T-helper 1 cell (primary cell): ENCODE data around the gene LPA.
"Not testable (repeated sequence)": the region's sequence is repeated elsewhere in the genome, so short reads cannot be mapped to it uniquely, and the experiment has no call there.

ENCODE experiments used
- DNase-seq, 5 donors: peaks; one replicate each; pipeline ENCODE4 v3.0.0-alpha.2; 2012 to 2020

LPA gene

DNA sequence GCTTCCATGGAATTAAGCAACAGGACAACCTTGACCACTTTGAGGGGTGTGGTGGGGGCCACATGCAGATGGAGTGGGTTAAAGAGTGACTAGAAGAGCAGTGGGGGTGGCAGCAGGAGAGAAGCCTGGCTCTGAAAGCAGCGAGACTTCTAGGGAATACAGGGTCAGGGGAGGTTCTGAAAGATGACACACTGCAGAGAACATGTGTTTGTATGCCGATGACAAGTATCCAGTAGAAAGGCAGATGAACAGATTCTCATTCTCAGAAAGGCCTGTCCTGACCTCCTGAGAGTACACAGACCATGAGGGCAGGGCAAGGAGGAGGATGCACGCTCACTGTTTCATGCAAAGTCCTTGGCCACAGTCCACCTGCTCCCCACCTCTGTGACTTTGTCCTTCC, 2.9 kb downstream of the LPA start:
- no peak for DNase-seq

DNA sequence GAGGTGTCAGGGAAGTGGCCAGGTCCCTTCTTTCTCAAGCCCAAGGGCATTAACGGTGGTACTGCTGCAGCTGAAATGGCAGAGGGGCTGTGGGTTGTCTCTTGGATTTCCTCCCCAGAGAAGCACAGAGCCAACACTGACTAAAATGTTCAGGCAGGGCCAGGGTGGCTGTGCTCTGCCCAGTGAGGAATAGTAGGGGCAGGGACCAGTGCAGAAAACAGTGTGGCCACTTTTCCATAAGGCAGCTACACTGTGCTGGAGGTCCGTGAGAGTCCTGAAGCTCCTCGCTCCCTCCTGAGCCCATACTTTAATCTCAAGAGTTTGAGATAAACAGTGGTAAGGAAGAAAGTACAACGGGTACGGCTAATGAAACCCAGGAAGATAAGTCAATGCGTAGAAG, 4.5 kb downstream of the LPA start:
- no peak for DNase-seq

DNA sequence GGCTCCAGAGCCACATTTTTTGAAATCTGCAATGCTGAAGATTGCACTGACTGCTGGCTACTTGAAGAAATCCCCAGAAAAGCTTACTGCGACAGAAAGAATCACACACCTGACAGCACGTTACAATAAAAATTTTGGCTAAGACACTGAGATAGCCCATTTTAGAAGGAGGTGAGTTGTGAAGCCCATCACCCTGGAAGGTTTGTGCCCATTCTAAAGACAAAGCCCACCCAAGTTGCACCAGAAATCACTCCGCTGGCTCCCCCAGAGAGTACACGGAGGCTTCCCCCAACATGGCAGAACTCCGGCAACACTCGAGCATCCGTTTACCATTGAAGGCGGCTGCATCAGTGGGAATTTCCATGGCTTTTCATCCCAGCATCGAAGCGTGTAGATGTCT, 29.4 kb downstream of the LPA start:
- DNase-seq, result peak in 3 of 5 donors; percentile 18 to 29 (median 27)

DNA sequence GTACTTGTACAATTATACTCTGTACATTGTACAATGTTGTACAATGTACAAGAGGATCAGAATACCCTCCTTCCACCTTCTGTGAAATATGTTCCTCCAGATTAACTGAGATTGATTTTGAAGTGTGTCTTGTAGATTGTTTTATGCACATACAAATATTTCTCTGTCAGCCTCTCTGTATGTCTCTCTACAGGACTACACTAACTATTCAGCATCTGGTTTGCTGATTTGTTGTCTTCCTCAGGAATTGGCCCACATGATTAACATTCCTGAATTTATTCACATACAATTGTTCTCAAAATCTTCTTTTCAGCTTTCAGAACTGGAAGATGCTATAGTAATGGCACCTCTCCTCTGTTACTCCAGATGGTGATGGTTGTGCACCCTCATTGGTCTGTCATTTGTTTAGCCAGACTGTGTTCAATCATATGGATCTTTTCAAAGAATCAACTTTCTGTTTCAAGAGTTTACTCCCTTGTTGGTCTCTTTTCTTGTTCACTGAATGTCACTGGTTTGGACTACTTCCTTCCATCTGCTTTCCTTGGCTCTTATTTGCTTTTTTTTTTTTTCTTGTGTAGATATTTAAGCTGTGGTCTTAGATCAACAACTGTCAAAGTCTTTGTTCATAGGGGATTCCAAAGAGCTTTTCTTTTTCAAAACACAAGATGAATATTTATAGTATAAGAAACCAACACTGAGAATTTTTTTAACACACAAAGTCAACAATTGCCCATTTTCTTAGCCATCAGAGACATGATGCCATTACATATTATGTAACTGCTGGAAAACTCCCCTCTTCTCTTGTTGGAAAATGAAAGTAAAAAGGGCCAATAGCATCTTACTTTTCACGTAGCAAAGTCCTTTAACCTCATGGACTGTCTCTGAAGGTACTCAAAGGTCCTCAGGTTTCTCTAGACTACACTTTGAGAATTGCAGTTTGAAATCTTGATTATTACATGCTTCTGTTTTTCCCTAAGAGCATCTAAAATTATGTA, 67.9 kb downstream of the LPA start:
- DNase-seq, result no peak

DNA sequence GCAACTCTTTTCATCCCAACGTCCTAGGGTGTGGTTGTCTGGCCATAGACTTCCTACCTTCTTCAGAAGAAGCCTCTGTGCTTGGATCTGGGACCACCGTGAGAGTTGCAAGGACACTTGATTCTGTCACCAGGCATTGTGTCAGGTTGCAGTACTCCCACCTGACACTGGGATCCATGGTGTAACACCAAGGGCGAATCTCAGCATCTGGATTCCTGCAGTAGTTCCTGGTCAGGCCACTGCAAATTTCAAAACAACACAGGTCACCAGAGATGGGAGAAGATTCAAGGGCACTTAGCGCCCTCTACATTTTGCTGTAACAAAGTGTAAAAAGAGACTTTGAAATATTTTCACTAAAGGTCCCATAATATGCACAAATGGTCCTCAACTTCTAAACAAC, 68.8 kb downstream of the LPA start:
- DNase-seq, result not testable (repeated sequence)

DNA sequence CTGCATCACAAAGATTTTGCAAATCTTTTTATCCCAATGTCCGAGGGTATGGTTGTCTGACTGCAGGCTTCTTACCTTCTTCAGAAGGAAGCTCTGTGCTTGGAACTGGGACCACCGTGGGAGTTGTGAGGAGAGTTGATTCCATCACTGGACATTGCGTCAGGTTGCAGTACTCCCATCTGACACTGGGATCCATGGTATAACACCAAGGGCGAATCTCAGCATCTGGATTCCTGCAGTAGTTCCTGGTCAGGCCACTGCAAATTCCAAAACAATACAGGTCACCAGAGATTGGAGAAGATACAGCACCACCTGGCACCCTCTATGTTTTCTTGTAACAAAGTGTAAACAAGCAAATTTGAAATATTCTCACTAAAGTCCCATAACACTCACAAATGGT, 77.7 kb downstream of the LPA start:
- DNase-seq, result no peak

DNA sequence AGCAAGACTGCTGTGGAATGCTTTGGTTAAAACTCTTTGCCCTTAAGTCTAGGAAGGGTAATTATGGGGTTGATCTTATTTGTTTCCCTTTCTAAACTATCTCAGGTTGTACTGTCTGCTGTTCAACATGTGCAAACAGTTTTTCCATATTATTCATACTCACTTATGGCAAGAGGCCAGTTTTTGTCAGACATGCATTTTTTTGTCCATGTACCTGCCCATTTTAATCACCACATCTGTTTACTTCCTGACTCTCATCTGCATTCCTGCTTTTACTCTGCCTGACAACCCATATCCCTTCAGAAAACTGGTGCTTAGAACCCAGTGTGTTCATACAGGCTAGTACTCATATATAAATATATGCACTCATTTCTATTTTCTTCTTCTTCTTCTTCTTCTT, 80.3 kb downstream of the LPA start:
- no peak for DNase-seq

DNA sequence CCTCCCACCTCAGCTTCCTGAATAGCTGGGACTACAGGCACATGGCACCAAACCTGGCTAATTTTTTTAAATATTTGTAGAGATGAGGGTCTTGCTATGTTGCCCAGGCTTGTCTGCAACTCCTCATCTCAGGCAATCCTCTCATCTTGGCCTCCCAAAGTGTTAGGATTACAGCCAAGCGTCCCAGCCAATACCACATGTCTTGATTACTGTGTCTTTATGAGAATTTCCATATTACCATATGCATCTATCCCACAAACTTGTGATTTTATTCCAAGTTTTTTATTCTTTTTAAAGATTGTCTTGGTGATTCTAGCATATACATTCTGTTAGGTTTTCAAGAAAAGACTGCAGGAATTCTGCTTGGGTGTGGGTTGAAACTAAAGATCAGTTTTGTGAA, 82.7 kb downstream of the LPA start:
- DNase-seq, result no peak

DNA sequence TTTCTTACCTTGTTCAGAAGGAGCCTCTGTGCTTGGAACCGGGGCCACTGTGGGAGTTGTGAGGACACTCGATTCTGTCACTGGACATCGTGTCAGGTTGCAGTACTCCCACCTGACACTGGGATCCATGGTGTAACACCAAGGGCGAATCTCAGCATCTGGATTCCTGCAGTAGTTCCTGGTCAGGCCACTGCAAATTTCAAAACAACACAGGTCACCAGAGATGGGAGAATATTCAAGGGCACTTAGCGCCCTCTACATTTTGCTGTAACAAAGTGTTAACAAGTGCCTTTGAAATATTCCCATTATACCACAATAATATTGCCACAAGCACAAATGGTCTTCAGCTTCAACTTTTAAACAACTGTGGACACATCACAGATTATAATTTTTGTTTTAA, 85.6 kb downstream of the LPA start:
- not testable (repeated sequence) for DNase-seq

DNA sequence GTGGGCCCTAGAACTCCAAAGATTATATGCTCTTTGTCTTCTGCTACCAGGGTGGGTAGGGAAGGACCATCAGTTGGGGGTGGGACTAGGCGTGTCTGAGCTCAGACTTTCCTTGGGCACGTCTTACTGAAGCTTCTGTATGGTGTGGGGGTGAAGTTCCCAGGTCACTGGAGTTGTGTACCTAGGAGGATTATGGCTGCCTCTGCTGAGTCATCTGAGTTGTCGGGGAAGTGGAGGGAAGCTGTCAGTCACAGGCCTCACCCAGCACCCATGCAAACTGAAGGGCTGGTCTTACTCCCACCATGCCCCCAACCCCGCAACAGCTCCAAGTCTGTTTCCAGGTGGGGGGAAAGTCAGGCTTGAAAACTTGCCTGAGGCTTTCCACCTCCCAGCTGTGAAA, 90.1 kb downstream of the LPA start:
- no peak for DNase-seq

DNA sequence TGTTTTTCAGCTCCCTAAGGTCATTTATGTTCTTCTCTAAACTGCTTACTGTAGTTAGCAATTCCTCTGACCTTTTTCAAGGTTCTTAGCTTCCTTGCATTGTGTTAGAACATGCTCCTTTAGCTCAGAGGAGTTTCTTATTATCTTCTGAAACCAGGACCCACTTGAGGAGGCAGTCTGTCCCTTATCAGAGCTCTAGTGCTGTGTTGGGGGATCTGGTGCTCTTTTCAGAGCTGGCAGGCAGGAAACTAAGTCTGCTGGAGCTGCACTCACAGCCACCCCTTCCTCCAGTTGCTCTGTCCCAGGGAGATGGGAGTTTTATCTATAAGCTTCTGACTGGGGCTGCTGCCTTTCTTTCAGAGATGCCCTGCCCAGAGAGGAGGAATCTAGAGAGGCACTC, 92.9 kb downstream of the LPA start:
- not testable (repeated sequence) for DNase-seq

DNA sequence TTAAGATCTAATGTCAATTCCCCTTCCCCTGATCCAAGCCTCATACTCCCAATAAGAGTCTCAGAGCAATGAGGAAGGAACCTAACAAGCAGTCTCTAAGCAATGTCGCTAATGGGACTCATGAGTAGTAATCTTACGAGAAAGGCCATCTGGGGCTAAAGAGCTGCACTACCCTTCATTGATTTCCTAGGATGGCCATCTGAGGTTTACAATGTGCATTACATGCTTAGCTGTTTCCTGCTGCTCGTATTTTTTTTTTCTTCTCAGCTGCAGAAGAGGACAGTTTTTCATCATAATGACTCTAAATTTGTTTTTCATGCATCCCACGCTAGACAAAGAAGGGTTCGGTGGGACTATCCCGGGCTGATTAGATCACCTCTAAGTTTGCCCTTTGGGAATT, 119.3 kb downstream of the LPA start:
- DNase-seq, result no peak

DNA sequence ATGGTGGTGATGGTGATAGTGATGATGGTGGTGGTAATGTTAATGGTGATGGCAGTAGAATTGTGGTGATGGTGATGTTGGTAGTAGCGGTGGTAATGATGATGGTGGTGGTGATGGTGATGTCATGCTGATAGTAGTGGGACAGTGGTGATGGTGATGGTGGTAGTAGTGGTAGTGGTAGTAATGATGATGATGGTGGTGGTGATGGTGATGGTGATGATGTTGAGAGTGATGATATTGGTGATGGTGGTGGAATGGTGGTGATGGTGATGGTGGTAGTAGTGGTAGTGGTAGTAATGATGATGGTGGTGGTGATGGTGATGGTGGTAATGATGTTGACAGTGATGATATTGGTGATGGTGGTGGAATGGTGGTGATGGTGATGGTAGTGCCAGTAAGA, 128.8 kb downstream of the LPA start:
- no peak for DNase-seq

DNA sequence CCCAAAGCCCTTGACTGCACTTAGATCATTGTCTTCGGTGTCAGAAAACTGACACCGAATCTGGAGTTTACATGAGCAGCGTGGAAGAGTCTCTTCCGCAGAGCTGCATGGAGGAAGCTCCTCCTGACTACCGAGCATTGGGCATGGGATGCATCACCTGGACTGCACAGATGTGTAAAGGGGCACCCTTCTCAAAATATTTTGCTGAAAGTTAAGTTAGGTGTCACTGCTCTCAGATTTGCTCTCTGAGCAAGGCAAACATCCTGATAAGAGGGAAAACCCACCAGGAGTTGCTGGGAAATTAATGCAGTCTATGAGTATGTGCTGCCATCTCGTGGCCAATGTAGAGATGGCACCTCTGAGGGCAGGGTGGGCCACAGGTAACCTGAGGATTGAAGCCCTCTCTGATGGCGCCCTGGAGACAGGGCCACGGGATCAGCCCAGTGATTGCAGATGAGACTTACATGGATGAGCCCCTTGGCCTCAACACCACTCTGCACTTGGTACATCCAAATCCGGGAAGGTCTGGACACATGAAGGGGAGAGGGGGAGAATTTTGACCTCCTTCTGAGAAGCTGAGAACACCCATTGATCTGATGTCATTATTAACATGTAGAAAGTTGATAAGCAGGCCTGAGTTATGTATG, 129.9 kb downstream of the LPA start:
- DNase-seq, result peak; percentile 19 to 45 (median 30)

DNA sequence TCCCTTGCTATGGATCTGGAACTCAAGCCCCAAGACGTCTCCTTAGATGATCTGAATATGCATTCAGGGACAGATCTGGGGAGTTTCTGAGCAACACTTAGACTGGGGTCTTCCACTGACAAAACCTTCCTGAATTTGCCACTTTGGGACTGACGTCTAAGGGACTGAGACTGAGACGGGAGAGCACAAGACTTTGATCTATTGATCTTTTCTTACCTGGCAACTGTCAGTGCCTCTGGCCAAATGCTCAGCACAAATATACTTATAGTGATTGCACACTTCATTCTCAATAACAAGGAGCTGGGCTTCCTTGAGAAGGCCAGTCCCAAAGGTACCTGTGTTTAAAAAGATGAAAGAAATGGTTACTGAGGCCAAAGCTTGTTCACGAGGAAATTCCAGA, 131.8 kb downstream of the LPA start:
- DNase-seq, result no peak

DNA sequence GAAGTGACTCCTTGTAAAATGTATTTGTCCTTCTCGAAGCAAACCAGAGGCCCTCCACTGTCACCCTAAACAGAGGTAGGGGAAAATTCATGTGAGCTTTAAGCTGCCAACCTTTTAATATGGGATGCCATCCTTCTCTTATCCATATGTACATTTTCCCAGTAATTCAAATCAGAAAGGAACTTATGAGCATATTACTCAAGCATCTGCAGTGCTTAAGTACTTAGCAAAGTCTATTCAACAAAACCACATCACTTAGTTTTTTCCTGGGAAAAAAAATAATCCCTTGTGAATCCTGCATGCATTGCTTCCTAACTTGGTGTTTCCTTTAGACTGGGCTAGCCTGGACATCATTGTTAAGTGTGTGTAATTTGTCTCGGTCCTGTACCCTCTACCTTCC, 132.2 kb downstream of the LPA start:
- DNase-seq, result no peak

DNA sequence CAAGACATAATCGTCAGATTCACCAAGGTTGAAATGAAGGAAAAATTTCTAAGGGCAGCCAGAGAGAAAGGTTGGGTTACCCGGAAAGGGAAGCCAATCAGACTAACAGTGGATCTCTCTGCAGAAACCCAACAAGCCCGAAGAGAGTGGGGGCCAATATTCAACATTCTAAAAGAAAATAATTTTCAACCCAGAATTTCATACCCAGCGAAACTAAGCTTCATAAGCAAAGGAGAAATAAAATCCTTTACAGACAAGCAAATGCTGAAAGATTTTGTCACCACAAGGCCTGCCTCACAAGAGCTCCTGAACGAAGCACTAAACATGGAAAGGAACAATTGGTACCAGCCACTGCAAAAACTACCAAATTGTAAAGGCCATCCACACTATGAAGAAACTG, 134.6 kb downstream of the LPA start:
- not testable (repeated sequence) for DNase-seq

DNA sequence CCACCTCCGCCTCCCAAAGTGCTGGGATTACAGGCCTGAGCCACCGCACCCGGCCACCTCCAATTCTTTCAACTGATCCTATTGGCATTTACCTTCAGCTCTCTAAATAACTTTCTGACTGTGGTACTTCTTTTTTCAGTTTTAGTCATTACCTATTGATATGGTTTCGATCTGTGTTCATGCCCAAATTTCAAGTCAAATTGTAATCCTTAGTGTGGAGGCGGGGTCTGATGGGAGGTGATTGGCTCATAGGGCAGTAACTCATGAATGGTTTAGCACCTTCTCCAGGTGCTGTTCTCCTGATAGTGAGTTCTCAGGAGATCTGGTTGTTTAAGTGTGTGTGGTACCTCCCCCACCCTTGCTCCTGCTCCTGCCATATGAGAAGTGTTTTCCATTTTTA, 140.9 kb downstream of the LPA start:
- DNase-seq, result peak in 1 of 5 donors; percentile 56

DNA sequence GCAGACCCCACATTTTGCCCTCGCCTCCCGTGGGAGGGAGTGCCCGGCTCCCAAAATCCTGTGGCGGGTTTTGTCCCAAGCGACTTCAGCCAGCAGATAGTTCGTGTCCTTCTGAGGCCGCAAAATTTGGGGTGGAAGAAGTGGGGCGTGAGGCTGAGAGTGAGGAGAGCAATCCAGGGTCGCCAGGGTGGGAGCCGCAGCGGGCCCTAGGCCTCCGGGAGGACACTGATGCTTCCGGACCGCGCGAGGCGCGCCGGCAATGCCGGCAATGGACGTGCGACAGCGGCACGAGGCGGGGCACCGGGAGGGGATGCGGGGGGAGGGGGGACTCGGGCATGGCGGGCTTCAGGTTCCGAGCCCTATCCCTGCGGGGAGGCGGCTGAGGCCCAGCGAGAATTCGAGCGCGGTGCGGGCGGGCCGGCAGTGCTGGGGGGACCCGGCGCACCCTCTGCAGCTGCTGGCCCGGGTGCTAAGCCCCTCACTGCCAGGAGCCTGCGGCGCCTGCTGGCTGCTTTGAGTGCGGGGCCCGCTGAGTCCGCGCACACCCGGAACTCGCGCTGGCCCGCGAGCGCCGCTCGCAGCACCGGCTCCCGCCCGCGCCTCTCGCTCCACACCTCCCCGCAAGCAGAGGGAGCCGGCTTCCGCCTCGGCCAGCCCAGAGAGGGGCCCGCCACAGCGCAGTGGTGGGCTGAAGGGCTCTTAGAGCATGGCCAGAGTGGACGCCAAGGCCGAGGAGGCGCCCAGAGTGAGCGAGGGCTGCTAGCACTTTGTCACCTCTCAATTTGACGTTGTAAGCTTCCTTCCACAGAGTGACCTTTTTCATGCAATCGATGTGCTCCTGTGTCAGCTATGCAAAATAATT, 143.8 kb downstream of the LPA start:
- DNase-seq, result peak; percentile 45 to 67 (median 61)

DNA sequence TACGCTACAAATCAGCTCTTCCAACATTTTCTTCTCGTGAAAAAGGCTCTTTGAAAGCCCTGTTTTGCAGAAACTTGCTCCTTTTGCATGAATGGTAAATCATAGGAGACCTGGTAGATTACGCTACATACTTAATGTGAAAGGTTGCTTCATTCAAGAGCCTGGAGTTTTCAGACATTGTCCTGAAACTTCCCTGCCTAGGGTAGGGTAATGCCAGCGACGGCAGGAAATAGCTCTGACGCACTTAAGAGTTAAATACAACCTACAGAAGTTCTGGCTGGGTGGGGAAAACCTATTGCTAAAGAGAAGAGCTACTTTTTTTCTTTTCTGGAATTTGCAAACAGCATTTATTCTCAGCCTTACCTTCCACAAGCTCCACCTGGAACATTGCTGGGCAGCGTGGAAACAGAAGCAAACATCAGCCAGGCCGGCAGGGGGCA, 144.5 kb downstream of the LPA start:
- peak in 1 of 5 donors; percentile 68 for DNase-seq

DNA sequence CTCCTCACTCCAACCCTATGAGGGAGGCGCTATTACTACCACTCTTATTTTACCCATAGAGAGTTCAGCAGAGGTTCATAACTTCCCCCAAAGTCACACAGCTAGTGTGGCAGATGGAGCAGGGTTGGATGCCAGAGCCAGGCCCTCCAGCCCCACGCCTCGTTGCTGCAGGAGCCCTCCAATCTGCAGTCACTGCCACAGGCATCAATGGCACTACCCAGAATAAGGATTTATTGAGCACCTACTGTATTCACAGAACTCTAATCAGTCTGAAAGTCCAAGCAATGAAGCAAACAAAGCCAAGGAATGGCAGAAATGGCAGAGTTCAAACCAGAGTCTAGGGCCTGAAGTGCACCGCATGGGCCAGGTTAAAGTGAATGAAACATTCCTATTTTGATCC, 144.9 kb downstream of the LPA start:
- DNase-seq, result no peak

DNA sequence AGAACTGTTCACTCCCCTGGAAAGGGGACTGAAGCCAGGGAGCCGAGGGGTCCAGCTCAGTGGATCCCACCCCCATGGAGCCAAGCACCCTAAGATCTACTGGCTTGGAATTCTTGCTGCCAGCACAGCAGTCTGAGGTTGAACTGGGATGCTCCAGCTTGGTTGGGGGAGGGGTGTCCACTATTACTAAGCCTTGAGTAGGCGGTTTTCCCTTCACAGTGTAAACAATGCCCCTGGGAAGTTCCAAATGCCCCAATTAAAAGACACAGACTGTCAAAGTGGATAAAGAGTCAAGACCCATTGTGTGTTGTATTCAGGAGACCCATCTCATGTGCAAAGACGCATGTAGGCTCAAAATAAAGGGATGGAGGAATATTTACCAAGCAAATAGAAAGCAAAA, 150.2 kb downstream of the LPA start:
- no peak for DNase-seq

DNA sequence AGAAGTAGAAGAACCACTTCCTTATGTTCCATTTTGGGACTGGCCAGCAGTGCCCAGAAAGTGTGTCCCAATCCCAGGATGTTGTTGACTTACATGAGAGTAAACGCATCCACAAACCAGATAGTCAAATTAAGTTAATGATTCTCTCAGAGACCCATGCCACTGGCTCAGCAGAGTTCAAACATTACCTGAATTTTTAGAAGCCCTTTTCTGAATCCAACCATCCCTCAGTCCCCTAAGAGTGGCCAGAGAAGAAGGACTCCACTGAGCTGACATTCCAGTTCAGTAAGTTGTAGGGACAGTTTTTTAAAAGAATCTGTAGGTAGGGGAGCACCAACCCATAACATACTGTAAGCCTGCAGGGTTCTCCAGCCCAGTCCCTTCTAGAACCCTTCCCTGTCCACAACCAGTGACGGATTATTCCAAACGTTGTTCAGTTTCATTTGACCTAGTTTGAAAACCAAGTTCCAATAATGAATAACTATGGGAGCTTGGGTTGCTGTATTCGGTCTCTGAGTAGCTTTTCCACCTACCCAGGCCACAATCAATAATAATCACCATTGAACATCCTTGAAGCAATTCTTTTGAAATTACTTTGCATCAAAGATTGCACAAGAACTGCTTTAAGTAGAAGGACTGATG, 153.0 kb downstream of the LPA start:
- no peak for DNase-seq
